Right atrium auricular region (tissue), 2 donors: ENCODE data around the gene HHIPL1. TPM values are rescaled to one million over a fixed set of nuclear protein-coding genes. Genes with fewer than 3 reads are reported as not detected.

Experiments
- DNase-seq: peaks from one replicate; pipeline ENCODE4 v3.0.0-alpha.2; 2019; ENCODE audit warnings: low spot score
- H3K27ac ChIP-seq, 2 donors: fragments of 200-600 bp; sonication (generic); 1 replicate in 1 of 2; 2 replicates in 1 of 2; pipeline ENCODE4 v1.5.1; 2016 to 2019
- H3K27me3 ChIP-seq, 2 donors: fragments of 200-600 bp; sonication (generic); one replicate each; pipeline versions ENCODE4 v1.5.1 to v1.6.0; 2017 to 2019
- H3K36me3 ChIP-seq: fragments of 200-600 bp; sonication (generic); one replicate; pipeline ENCODE4 v1.5.1; 2016
- H3K4me1 ChIP-seq, 2 donors: fragments of 200-600 bp; sonication (generic); one replicate each; pipeline versions ENCODE4 v1.5.1 to v1.6.0; 2017 to 2019
- H3K4me3 ChIP-seq, 2 donors: fragments of 200-600 bp; sonication (generic); 1 replicate in 1 of 2; 2 replicates in 1 of 2; pipeline ENCODE4 v1.5.1; 2017 to 2019; ENCODE audit warnings: mild to moderate bottlenecking in 1 of 2, moderate library complexity in 1 of 2
- H3K9me3 ChIP-seq, 2 donors: fragments of 200-600 bp; sonication (generic); one replicate each; pipeline ENCODE4 v1.5.1; 2019
- total RNA-seq, 2 donors: library from RNA; depleted of rRNA; stranded (reverse); fragments of >200 nt; gene quantifications; one replicate each; pipeline ENCODE4 v1.1.0, GENCODE V29; 2016
- TF ChIP-seq, protein P1 (sequence below), 2 donors: fragments of 200-600 bp; sonication (generic); IDR thresholded peaks; one replicate each; pipeline ENCODE4 v1.5.1; 2019; ENCODE audit warnings: antibody characterized with exemption in 2 of 2

The HHIPL1 gene
- total RNA-seq, 2 donors from 2014 or later: 1.8 to 2.4 TPM

DNA sequence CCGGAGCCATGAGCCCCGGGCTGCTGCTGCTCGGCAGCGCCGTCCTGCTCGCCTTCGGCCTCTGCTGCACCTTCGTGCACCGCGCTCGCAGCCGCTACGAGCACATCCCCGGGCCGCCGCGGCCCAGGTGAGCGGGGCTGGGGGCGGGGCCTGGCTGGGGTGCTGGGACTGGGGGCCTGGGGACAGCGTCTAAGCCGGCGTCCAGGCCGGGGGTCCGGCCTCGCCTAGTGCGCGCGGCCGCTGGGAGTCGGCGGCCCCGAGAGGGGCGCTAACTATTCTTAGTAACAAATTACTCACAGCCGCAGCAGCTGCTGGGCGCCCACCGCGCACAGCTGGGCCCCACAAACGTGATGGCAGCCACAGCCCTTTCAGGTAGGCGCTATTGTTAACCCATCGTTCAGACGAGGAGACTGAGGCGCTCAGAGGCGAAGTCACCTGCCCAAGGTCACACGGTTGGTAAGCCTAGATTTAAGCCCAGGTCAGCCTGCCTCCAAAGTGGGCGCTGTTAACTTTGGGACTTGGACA, 39.5 kb downstream of the HHIPL1 start:
- H3K9me3 ChIP-seq: no peaks in the 10 kb centered on the region
- no peak for DNase-seq
- H3K27ac ChIP-seq: peak overlapping the region; percentile 61 to 66

DNA sequence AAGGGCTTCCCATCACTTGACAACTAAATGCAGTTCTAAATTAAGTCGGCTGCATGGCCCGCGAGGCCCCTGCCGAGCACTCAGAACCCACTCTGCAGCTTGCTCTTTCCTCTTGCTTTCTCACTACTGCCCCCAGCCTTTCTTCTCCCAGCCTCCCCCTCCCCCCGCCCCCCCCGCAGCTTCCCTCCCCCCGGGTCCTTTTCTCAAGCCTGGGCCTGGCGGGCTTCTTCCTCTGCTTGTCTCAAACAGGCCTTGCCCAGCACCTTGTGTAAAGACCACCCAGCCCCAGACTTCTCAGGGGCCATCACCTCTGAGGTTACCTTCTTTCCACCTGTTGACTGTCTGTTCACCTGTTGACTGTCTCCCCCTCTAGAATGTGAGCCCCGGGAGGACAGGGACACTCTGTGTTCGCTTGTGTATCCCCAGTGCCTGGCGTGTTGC, 40.2 kb downstream of the HHIPL1 start:
- Histone ChIP-seq H3K4me1 (peaks cover 0 to 16% of the 10 kb centered on the region in 2 donors), H3K4me3 (no peak overlapping the region), H3K27ac (no peak overlapping the region), H3K36me3 (no peaks in the 10 kb centered on the region), H3K9me3 (no peaks in the 10 kb centered on the region), H3K27me3 (no peaks in the 10 kb centered on the region)
- no peak for DNase-seq
- TF ChIP-seq, protein P1, sequence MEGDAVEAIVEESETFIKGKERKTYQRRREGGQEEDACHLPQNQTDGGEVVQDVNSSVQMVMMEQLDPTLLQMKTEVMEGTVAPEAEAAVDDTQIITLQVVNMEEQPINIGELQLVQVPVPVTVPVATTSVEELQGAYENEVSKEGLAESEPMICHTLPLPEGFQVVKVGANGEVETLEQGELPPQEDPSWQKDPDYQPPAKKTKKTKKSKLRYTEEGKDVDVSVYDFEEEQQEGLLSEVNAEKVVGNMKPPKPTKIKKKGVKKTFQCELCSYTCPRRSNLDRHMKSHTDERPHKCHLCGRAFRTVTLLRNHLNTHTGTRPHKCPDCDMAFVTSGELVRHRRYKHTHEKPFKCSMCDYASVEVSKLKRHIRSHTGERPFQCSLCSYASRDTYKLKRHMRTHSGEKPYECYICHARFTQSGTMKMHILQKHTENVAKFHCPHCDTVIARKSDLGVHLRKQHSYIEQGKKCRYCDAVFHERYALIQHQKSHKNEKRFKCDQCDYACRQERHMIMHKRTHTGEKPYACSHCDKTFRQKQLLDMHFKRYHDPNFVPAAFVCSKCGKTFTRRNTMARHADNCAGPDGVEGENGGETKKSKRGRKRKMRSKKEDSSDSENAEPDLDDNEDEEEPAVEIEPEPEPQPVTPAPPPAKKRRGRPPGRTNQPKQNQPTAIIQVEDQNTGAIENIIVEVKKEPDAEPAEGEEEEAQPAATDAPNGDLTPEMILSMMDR (IDR thresholded peaks at IDR 0.05): no peak

More for the DNA sequence above, 39.5 kb downstream of the HHIPL1 start:
- H3K27me3 ChIP-seq: no peaks in the 10 kb centered on the region
- H3K36me3 ChIP-seq: no peaks in the 10 kb centered on the region
- peaks cover 0 to 16% of the 10 kb centered on the region in 2 donors for H3K4me1 ChIP-seq
- peak overlapping the region; percentile 46 to 71 for H3K4me3 ChIP-seq
- TF ChIP-seq, protein P1 (IDR thresholded peaks at IDR 0.05): no peak

DNA sequence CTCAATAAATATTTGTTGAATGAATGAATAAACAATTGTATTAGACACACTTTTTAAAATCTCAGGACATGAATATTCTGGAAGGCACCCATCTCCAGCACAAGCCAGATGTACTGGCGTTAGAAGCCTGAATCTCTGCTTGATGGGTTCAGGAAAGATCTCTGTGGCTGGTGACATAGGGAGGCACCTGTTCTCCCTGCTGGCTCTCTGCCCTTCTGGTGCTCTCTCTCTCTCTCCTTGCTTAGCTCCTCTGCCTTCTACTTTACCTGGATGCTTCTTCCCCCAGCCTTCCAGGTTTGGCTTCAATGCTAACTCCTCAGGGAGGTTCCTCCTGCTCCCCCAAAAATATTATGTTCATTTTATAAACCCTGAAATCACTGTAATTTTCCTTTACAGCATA, 40.7 kb downstream of the HHIPL1 start:
- H3K36me3 ChIP-seq: no peaks in the 10 kb centered on the region
- TF ChIP-seq, protein P1 (IDR thresholded peaks at IDR 0.05): no peak
- no peaks in the 10 kb centered on the region for H3K27me3 ChIP-seq
- no peaks in the 10 kb centered on the region for H3K9me3 ChIP-seq
- DNase-seq: peak; percentile 43
- no peak overlapping the region for H3K4me3 ChIP-seq
- peaks cover 0 to 16% of the 10 kb centered on the region in 2 donors for H3K4me1 ChIP-seq
- no peak overlapping the region for H3K27ac ChIP-seq

DNA sequence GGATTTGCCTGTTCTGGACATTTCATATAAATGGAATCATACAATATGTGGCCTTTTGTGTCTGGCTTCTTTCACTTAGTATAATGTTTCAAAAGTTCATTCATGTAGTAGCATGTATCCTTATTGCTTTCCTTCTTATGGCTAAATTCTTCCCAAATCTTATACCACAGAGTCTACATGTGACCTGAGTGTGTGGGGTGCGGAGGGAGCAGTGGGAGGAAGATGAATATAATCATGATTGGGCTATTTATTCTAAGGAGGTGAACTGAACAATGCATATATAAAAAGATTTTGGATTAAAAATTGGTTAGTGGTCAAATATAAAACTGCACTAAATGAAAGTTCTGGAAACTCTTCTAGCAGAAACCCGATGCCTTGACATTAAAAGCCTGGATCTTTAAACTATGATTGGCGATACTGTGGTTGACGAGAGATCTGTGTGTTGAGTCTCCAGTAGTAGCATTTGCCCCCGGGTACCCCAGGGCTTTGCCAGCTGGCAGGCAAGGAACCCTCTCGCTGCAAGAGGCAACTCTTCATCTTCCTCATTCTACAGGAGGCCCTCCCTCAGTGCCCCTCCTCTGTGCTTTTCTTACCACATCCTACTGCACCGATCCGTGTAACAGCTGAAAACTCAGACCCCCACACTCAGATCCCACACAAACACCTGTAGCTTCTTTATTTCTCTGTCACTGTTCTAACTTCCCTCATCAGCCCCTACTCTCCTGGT, 41.8 kb downstream of the HHIPL1 start:
- H3K4me1 ChIP-seq: peaks cover 0 to 16% of the 10 kb centered on the region in 2 donors
- H3K9me3 ChIP-seq: no peaks in the 10 kb centered on the region
- H3K36me3 ChIP-seq: no peaks in the 10 kb centered on the region
- no peak overlapping the region for H3K4me3 ChIP-seq
- peak; percentile 43 for DNase-seq
- TF ChIP-seq, protein P1 (IDR thresholded peaks at IDR 0.05): no peak
- H3K27me3 ChIP-seq: no peaks in the 10 kb centered on the region
- H3K27ac ChIP-seq: no peak overlapping the region

DNA sequence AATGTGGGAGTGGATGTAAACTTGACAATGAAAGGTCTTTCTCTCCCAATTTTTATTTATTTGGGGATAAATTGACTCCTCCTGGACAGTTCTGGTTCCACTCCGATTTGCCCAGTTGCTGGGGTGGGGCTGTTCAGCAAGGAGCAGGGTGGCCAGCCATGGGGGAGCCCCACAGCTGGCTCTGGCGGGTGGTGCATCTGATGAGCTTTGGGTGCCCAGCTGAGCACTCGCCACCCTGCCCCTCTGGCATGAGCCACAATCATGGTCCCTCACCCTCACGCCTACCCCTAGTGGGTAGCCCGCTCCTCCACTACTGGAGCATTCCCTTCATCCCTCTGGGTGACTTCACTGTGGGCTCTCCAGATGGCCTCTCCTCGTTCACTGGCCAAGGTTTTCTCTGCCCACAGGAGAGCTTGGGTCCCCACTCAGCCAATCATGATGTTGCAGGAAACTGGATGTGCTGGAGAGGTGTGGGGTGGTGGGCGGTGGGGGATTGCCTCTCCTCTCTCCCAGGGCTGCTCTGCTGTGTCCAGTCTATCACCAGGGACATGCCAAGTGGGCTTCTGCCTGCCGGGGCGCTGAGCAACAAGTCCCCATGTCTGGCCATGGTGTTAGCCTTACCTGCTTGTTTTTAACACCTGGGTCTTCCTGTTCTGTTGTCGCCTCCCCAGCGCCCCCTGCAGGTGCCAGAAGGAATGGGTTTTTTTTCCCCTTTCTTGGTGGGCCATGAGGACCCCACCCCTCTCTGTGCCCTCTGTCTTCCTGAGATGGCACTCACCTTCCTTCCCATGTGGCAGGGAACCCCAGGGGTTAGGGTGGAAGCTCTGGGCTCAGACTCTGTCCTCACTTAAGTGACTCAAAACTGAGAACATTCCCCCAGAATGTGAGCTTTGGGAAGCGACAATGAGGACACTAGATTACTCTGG, 42.6 kb downstream of the HHIPL1 start:
- H3K4me1 ChIP-seq: peaks cover 0 to 16% of the 10 kb centered on the region in 2 donors
- TF ChIP-seq, protein P1 (IDR thresholded peaks at IDR 0.05): peak; percentile 27 to 50
- H3K36me3 ChIP-seq: no peaks in the 10 kb centered on the region
- H3K27me3 ChIP-seq: no peaks in the 10 kb centered on the region
- no peak overlapping the region for H3K27ac ChIP-seq
- no peaks in the 10 kb centered on the region for H3K9me3 ChIP-seq
- H3K4me3 ChIP-seq: no peak overlapping the region
- peak; percentile 38 for DNase-seq
